Hindlimb muscle (tissue), 1 donor: ENCODE data around the gene ZC3H7A. TPM values are rescaled to one million over a fixed set of nuclear protein-coding genes. Genes with fewer than 3 reads are reported as not detected.

Experiments used
- DNase-seq: peaks from one replicate; pipeline ENCODE4 v3.0.0-alpha.2; 2013
- polyA plus RNA-seq: library from polyadenylated mRNA; unstranded; fragments of 120-200 nt; gene quantifications from one replicate; pipeline ENCODE4 v1.2.1, GENCODE V29; 2013; ENCODE audit not compliant: insufficient read length

ZC3H7A gene
- polyA plus RNA-seq, 1 donor: 43.0 TPM

DNA sequence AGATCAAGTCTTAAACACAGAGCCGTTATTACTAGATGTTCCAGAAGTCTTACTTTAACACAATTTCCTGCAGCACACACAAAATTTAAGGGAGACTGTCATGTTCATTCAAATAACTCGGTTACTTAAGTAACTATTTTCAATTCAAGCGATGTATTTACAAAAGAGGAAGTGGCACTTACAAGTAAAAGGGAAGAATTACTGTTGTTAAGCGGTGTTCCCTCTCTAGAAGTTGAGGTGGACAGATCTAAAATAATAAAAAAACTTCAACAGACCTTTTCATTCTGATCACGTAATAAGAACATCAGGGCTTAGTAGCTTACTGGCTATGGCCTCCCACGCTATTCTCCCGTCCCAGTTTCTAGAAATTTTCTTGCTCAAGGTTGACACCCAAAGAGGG is 28.2 kb downstream of the ZC3H7A start:
- no peak for DNase-seq

DNA sequence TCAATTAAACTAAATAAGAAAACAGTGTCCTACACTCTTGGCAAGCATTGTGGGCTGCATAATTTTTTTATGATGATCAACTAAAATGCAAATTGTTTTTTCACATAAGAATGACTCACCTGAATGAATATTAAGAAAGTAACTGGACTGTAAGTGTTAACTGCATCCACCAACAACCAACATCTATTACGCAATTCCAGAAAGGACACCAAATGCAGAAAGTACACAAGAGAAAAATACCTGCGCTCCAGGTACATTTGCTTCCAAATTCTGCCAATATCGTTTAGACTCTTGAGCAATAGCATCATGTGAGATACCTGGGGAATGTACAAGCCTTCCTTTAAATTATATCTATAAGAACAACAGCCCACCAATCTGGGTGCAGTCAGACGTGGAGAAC is 34.6 kb downstream of the ZC3H7A start:
- DNase-seq: no peak

DNA sequence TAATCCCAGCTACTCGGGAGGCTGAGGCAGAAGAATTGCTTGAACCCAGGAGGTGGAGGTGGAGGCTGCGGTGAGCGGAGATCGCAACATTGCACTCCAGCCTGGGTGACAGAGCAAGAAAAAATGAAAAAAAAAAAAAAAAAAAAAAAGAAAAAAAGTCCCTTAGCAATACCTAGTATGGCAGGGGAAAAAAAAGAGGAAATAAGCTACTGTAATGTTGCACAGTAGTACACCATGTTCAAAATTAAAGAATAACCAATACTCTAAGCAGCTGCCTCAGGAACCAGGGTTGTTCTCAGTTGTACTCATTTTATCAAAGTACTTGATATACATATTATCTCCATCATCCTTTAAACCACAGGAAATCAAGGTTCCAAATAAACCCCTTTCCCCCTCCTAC is 37.1 kb downstream of the ZC3H7A start:
- DNase-seq: no peak

DNA sequence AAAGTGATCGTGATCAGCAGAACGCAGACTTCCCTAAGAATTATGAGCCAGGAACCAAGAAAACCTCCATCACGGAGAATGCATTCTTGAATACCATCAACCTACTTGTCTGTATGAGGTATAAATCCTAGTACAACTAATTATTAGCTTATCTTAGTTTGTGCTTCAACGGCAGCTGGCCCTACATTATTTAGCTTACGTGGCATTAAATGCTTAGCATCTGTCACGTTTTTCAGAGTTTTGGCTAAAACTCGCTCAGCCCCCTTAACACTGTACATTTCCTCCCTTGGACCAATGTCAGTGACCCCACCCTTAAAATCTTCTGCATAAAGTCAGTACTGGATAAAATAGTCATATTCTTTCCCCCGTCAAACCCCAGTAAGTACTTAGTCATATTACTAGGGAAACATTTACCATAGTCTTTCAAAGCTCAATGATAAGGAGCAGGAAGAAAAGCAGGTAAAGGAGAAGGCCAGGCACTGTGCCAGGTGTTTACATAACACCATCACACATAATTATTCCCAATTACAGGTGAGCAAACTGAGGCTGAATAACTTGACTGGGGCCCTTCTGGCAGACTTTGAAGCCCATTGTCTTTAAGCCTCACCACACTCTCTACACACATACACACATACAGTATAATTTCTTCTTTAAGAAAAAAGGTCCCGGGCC is 37.8 kb downstream of the ZC3H7A start:
- no peak for DNase-seq

DNA sequence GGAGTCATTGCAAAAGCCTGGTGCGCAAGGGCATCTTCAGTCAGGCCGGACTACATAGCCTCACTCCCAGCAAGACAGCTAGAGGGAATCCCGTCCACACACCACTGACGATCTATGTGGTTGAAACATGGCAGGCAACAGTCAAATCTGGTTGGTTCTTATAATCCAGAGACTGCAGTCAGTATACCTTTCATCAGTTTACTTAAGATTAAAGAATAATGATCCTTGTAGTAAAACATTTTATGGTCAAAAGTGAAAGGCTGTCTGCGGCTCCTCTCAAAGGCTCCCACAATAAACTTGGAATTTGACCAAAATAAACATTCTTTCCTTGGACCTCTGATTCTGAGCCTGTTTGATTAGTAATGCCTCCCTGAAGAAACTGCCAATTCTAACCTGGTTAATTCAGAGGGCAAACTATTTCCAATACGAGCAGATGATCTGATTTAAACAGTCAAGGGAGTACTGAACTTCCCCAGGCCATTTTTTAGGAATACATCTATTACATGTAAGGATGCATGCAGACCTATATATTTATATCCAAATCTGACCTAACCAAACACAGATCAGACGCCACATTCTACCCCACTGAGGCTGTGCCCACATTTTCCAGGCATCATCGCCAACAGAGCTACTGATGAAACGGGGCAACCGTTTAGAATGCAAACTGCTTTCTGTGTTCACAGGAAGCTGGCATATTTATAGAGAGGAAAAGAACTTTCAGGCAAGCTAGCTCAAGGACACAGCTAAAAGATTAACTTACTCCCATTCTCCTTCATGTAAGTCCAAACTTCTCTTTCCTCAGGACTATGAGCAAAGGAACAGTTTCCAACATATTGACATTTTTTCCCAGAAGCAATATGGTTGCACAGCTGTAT is 39.1 kb downstream of the ZC3H7A start:
- no peak for DNase-seq

DNA sequence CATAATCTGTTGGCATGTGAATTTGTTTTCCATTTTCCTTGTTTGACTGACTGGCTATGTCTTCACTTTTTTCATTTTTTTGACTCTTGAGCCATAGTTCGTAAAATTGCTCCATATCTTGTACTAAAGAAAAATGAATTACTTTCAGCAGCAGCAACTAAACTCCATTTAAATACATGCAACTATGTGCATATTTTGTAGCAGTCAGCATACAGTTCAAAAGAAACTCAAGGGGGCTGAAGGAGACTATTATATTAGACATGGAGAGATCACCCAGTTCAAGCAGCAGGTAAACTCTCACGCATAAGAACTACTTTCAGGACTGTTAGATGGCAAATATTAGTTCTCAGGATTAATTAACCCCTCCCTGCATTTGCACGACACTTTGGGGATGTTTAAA is 40.8 kb downstream of the ZC3H7A start:
- no peak for DNase-seq

DNA sequence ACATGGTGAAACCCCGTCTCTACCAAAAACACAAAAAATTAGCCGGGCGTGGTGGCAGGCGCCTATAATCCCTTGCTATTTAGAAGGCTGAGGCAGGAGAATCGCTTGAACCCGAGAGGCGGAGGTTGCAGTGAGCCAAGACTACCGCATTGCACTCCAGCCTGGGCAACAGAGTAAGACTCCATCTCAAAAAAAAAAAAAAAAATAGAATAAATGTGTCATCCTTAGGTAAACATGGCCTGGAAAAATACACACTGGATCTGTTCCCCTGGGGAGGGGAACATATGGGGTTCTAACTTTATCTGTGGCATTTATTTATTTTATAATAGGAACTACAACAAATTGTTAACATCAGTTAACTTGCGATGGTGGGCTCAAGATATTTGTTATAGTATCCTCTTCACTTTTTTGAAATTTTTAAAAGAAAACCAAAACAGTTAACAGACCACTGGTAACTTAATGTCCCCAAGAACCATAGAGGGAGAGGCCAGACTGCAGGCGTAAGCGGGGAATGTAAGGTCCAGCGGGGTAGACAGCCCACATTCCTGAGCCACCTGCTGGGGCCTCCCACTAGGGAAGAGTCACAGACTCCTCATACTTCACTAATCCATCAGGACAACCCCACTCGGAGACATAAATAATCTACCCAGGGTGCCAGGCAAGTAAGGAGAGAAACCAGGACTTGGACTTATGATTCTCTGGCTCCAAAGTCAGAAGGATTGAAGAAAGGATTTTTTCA is 41.9 kb downstream of the ZC3H7A start:
- DNase-seq: no peak

DNA sequence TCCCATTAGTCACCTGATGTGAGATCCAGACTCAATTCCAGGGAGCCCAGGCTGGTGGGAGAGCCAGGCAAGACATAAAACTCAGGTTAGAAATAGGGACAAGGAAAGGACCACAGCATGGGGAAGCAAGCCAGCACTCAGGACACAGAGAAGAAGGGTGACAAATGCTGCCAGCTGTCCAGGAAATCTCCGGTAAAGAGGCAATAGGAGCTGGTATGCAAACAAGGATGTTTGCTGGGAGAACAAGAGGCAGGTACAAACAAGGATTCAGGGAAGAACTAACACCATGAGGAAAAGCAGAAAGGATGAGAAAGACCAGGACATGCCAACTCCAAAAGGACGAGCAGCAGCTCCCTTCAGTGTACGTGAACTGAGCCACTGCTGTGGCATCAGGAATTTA is 44.2 kb downstream of the ZC3H7A start:
- no peak for DNase-seq

DNA sequence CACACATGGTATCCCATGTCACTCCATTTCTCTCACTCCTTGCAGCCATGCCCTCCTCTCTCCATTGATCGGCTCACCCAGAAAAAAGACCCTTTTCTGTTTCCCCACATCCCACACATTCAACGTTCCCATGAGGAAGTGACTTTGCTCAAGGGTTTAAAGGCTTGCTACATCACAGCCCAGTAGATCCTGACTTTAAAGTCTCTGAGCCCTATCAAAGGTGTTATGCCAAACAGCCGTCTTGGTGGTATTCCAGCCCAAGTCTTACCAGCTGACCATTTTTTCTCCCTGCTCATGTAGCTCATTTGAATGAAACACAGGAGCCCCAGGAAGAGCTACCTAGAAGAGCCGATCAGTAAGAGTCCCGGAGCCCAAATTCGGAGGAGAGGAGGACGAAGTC is 47.0 kb downstream of the ZC3H7A start:
- DNase-seq: no peak

DNA sequence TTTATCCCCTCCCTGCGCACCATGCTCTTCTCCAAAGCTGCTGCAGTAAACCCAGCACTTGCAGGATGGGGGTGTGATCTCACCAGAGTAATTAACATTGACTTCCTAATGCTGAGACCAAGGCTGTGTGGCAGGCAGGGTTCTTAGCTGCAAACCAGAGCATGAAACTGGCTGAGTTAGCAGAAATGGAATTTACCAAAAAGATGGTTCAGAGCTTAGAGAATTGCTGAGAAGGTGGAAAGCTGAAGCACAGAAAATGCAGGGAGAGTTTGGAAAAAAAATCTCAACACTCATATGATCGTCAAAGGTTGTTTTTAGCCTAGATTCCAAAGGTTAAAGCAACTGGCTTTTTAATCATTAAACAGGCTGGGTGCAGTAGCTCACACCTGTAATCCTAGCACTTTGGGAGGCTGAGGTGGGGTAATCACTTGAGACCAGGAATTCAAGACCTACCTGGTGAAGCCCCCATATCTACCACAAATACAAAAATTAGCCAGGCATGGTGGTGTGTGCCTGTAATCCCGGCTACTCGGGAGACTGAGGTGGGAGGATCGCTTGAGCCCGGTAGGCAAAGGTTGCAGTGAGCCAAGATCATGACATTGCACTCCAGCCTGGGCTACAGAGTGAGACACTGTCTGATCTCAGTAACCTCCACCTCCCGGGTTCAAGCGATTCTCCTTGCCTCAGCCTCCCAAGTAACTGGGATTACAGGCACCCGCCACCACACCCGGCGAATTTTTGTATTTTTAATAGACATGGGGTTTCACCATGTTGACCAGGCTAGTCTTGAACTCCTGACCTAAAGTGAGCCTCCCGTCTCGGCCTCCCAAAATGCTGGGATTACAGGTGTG is 48.4 kb downstream of the ZC3H7A start:
- DNase-seq: no peak

DNA sequence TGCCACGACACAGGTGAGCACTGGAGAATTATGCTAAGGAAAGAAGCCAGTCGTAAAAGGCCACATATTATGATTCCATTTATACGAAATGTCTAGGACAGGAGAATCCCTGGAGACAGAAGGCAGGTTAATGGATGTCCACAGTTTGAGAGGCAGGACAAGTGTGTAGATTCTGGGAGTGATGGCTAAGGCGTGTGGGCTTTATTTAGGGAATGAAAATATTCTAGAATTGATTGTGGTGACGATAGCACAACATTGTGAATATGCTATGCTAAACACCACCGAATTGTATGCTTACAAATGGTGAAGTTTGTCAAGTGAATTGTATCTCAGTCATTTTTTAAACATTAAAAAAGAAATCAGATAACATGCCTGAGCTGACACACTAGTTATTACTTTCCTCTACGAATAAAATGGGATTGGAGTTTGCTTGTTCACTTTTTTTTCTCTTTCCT is 49.1 kb downstream of the ZC3H7A start:
- no peak for DNase-seq

DNA sequence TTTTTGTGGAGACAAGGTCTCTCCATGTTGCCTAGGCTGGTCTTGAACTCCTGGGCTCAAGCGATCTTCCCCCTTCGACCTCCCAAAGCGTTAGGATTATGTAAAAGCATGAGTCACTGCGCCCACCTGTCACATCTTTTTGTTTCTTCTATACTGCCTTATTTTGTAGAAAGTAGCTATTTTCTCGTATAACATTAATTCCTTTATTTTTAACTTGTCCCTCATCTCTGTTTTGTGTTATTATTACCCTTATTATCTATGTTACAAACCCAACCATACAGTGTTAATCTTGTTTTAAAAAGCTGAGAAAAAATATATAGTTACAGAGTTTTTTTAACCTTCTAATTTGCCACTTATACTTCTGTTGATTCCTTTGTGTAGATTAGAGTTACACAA is 53.0 kb downstream of the ZC3H7A start:
- DNase-seq: no peak

DNA sequence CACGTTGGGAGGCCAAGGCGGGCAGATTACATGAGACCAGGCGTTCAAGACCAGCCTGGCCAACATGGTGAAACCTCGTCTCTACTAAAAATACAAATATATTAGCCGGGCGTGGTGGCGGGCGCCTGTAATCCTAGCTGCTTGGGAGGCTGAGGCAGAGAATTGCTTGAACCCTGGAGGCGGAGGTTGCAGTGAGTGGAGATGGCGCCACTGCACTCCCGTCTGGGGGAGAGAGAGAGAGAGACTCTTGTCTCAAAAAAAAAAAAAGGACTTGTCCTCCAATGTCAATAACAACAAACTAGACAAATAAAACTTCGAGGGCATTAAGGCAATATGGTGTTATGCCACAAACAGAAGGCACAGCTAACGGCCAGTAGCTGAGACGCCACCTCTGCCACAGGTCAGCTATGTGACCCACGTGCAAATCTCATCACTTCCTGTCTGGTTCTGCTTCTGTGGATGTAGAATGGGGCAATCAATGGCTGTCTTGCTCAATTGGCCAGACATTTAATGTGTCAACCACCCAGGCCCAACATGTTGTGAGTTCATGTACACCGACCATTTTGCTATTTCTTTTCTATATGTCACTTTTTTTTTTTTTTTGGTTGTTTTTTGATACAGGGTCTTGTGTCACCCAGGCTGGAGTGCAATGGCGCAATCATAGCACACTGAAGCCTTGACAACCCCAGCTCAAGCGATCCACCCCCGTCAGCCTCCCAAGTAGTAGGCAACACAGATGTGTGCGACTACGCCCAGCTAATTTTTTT is 53.6 kb downstream of the ZC3H7A start:
- DNase-seq: peak; percentile 15

DNA sequence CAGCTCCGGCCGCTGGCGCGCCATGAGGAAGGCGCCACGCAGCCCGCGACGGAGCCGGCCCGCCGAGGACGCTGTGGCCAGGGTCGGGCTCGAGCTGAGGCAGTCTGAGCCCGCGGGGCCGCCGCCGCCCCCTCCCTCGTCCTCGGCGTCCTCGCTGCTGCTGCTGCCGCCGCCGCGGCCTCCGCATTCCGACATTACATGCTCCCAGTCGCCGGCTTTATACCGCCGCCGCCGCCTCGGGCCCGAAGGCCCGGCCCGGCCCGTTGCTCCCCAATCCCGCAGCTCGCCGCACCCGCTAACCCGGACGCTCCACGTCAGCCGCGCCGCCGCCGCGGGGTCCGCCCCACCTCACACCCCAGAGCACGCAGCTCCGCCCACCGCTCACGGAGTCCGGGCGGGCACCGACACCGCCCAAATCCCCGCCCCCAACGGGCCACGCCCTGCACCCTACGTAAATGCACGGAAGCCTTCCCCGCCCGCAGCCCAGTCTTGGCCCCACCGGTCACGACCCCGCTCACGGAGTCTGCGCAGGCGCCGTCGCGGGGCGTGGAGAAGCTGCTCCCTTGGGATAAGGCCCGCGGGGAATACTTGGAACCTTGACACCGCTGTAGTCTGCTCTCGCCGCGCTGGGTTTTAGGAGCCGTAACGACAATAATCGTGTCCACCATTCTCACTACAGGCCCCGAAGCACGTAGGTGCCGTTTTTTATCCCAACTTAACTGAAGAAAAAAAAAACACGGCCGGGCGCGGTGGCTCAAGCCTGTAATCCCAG is 54.3 kb downstream of the ZC3H7A start, which contains the start of gene TXNDC11:
TSS of gene TXNDC11 (minus strand) at position 322 of the 772 bp plus-strand sequence. CDS start at position 195, 127 bp downstream.
- DNase-seq: peak; percentile 99

DNA sequence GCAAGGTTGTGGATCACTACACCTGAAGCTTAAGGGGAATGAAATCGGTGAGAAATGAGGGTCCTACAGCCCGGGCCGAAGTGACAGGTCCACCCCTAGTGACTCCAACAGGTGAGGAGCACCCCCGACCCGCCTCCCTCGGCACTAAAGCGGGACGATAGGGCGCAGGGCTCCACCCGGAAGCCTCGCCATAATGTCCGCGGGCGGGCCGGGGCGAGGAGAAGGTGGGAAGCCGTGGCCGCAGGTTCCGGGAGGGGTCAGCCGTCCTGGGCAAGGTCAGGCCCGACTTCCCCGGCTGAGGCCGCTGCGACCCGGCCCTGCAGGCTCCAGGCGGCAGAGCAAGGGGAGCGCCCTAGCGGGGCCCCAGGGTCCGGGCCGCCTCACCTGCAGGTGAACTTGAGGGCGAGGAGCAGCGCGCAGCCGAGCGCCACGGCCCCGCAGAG is 54.9 kb downstream of the ZC3H7A start:
- peak; percentile 30 for DNase-seq

DNA sequence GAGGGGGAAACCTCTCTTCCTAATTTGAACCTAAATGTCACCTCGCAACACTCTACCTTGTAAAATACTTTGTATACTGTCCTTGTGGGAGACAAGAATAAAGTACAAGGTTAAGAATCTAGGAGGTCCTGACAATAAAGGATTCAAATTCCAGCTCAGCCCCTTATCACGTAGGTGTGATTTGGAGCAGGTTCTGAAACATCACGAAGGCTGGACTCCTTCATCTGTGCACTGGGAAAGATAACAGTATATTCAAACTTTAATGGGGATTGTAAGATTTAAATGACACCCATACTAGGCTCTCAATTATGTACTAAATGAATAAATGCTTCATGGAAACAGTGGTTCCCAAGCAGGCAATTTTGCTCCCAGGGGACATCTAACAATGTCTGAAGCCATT is 56.5 kb downstream of the ZC3H7A start:
- DNase-seq: no peak

DNA sequence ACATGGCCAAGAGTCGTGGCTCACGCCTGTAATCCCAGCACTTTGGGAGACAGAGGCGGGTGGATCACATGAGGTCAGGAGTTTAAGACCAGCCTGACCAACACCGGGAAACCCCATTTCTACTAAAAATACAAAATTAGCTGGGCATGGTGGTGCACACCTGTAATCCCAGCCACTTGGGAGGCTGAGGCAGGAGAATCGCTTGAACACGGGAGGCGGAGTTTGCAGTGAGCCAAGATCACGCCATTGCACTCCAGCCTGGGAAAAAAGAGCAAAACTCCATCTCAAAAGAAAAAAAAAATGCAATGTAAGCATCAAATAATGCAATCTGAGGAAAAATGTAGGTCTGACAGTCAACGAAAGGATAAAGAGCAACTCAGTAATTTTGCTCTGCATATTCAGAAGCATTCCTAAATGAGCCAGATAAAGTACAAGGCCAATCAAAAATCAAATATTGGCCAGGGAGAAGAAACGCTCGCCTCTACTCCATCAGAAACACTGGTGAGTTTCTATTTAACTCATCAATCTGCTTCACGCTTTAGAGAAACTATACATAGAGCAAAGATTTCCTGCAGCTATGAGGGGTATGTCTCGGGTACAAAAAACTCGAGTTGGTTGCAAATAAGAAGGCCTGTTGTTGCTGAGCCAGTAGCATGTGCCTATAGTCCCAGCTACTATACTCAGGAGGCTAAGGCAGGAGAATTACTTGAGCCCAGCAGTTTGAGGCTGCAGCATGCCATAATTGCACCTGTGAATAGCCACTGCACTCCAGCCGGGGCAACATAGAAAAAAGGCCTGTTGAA is 58.1 kb downstream of the ZC3H7A start:
- DNase-seq: no peak

DNA sequence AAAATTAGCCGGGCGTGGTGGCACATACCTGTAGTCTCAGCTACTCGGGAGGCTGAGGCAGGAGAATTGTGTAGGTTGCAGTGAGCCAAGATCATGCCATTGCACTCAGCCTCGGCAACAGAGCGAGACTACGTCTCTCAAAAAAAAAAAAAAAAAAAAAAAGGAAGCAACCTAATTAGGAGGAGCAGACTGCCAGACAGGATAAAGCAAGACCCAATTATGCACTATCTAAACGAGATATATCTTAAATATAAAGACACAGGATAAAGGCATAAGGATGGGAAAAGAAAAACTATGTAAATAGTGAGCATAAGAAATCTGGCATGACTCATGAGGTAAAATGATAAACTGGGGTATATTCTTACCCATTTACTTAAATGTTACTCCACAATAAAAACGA is 59.3 kb downstream of the ZC3H7A start:
- no peak for DNase-seq

DNA sequence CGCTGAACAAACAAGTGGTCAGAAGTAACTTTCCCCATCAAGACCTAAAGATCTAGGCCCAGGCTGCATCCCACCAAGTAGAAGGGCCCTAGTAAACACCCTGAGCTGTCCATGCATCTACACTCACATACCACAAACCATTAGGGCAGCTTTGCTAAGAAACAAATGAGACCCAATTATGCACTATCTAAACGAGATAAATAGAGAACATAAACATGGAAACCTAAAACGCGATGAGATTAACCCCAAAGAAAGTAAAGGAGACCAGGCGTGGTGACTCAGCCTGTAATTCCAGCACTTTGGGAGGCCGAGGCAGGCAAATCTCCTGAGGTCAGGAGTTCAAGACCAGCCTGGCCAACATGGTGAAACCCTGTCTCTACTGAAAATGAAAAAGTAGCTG is 60.2 kb downstream of the ZC3H7A start:
- DNase-seq: no peak

DNA sequence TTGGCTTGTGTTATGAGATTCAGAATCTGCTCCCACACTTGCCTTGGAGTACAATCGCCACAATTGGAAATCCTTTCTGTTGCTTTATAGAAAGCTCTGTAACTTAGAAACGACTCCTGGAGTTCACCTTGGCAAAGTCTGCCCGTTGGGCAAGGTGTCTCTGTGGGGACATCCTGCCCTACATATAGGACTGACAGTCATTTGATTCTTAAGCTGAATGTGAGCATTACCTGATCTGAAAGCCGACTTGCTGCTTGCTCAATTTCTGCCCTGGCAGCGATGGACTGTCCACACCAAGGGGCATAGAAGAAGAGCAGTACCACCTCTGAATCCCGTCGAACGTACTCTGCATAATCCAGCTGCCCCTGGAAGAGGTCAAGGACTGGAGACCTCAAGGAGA is 61.3 kb downstream of the ZC3H7A start:
- DNase-seq: no peak
